ENCODE results near the gene CYP1A1. TPM values are rescaled to one million over a fixed set of nuclear protein-coding genes. Genes with fewer than 3 reads are reported as not detected.

CYP1A1 gene
- total and polyA plus RNA-seq, 2 of the 4 experiments (the other 2 are of a cell fraction), result under 0.01 to 0.03 TPM

GRCh38 chr15:74746389-74746788, 21.1 kb upstream of the CYP1A1 start:
- H3K9me3 ChIP-seq (ENCODE audit: control insufficient read depth, insufficient read depth, low read length), result peaks cover 7% of the 10 kb centered on the region
- H2AK9ac ChIP-seq (replicated peaks; ENCODE audit: low read depth, low read length, poor library complexity), result no peak overlapping the region
- H2AFZ ChIP-seq (replicated peaks; ENCODE audit: low read length, poor library complexity), result no peak overlapping the region
- H3K56ac ChIP-seq (ENCODE audit: extremely low read depth, insufficient read depth, low read length), result no peak overlapping the region
- H2BK5ac ChIP-seq (ENCODE audit: low read depth, low read length, poor library complexity, severe bottlenecking), result no peak overlapping the region
- no peak for DNase-seq
- in situ Hi-C loops (cut with MboI; ENCODE audit: low sequenced_read_pairs) (no loop called here), dilution Hi-C loops (cut with HindIII; ENCODE audit: low sequenced_read_pairs, unreplicated experiment) (no loop called here), intact Hi-C loops (cut with micrococcal nuclease) (no loop called here)
- H3K23ac ChIP-seq (ENCODE audit: low read depth, low read length), result no peak overlapping the region
- H3K4me1 ChIP-seq (ENCODE audit: control insufficient read depth, insufficient read depth, low read length), result no peaks in the 10 kb centered on the region
- no peak overlapping the region for H4K8ac ChIP-seq (ENCODE audit: low read depth in 2 of 2, low read length in 2 of 2)
- no peak overlapping the region for H3K4me2 ChIP-seq (ENCODE audit: low read depth, low read length)
- no peak overlapping the region for H3K9ac ChIP-seq (ENCODE audit: low read depth, low read length)
- H2BK20ac ChIP-seq (ENCODE audit: low read depth, low read length), result no peak overlapping the region
- no peak overlapping the region for H2BK120ac ChIP-seq (ENCODE audit: low read depth, low read length)
- H3K27ac ChIP-seq (ENCODE audit: insufficient read depth, low read length), result no peak overlapping the region
- peaks cover 26% of the 10 kb centered on the region for H3K27me3 ChIP-seq (ENCODE audit: control insufficient read depth, insufficient read depth, low read length)
- H3K18ac ChIP-seq (ENCODE audit: low read depth, low read length), result no peak overlapping the region
- H2BK15ac ChIP-seq (ENCODE audit: low read depth, low read length), result no peak overlapping the region
- ATAC-seq (ENCODE audit: low read depth), result no peak
- POLR2A ChIA-PET (ENCODE audit: unreplicated experiment), result no interaction called here
- no peaks in the 10 kb centered on the region for H4K20me1 ChIP-seq (ENCODE audit: insufficient read depth, low read length)
- H3K36me3 ChIP-seq (ENCODE audit: control insufficient read depth, insufficient read depth, low read length), result no peaks in the 10 kb centered on the region
- H3K14ac ChIP-seq (replicated peaks; ENCODE audit: low read depth, low read length), result no peak overlapping the region
- no peaks in the 10 kb centered on the region for H3K79me1 ChIP-seq (ENCODE audit: low read depth in 1 of 2, low read length in 2 of 2)
- H3K9me1 ChIP-seq (ENCODE audit: insufficient read depth, low read length), result no peaks in the 10 kb centered on the region; the same call in 1 of the 2 replicates
- TF ChIP-seq SMC3 (IDR thresholded peaks at IDR 0.05; ENCODE audit: low read depth, low read length) (no peak), USF2 (IDR thresholded peaks at IDR 0.05; ENCODE audit: low read depth, low read length) (no peak), MAFK (IDR thresholded peaks at IDR 0.05; ENCODE audit: low read depth, low read length) (peak; percentile 69)
- no peak overlapping the region for H3K4me3 ChIP-seq (ENCODE audit: insufficient read depth, low read depth, low read length)
- no peak overlapping the region for H3K4ac ChIP-seq (ENCODE audit: low read depth, low read length)
- BruUV-seq (replicated peaks), result no TSS peak
- CTCF ChIA-PET, result no interaction called here
- H4K5ac ChIP-seq (ENCODE audit: low read depth, low read length), result no peak overlapping the region
- no peak overlapping the region for H2AK5ac ChIP-seq (ENCODE audit: low read depth, low read length)
- 67% methylated on average over 1 of the region's 4 CpGs; no CpG with 5 or more reads in 1 of the 2 experiments for WGBS, 2 experiments (ENCODE audit: extremely low coverage in 2 of 2, insufficient read length in 1 of 2)
- no peak overlapping the region for H4K91ac ChIP-seq (ENCODE audit: insufficient read depth, low read depth, low read length)

All from IMR-90 (cell line).